Activated CD4-positive, alpha-beta T cell treated with anti-CD3 and anti-CD28 coated beads for 48 hours (primary cell): ENCODE results near the gene HS3ST3A1.

Experiments
- DNase-seq: peaks from one replicate; pipeline ENCODE4 v3.0.0-alpha.2; 2020

Gene HS3ST3A1

DNA sequence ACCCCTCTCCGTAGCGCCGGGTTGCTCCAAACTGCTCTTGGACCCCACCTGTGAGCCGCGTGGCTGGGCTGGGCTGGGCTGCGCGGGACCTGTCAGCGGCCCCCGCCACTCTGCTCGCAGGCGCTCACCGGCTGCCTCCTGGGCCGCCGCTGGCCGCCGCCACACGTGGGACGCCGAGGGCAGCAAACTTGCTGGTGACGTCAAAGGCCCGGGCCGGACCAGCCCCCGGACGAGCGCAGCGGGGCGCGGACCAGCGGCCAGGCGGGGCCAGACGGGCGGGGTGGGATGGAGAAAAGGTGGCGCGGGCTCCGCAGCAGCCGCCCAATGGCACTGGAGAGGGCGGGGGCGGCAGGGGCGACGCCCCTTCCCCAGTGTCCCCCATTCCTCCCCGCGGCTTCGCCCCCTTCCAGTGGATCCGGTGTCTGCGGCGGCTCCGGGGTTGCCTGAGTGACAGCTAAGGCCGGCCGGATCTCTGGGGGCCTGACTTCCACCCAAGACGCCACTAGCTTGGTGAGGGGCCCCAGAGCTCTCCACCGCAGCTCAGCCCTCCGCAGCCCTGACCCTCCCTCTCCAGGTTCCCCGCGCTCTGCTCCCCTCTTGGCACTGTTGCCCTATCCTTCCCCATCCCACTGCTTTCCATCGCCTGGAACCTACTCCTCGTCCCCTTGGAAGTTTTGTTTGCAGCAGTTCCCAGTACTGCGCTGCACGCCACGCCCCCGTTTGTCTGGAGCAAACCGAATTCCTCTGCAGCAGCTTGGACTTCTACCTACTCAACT, at the start of gene HS3ST3A1:
HS3ST3A1 (minus strand) TSS at position 154 of the 776 bp plus-strand sequence. CDS start 800 bp downstream, outside the sequence.
- peak; percentile 13 for DNase-seq

DNA sequence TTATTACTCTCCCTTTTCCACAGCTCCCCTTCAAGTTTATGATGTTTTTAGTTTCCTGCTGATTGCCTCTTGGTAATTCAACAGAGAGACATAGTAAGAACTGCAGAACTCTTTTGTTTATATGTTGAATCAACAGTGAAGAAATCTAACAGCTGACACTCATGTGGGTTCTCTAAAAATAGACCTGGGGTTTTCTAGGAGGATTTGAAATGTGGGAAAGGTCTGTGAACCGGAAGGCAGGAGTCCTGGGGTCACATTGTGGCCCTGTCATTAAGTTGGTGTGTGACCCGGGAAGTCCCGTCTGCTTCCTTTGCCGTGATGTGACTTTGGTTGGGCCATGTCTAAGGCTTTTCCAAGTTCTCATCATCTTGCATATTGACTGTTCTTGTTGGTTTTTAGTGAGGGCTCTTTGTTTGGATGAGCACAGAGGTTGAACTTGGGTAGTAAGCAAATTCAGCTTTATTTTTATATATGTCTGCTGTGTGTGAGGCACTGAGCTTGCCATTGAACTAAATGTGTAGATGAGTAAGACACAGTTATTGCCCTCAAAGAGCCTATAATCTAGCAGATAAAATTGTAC, 48.5 kb upstream of the HS3ST3A1 start:
- no peak for DNase-seq

DNA sequence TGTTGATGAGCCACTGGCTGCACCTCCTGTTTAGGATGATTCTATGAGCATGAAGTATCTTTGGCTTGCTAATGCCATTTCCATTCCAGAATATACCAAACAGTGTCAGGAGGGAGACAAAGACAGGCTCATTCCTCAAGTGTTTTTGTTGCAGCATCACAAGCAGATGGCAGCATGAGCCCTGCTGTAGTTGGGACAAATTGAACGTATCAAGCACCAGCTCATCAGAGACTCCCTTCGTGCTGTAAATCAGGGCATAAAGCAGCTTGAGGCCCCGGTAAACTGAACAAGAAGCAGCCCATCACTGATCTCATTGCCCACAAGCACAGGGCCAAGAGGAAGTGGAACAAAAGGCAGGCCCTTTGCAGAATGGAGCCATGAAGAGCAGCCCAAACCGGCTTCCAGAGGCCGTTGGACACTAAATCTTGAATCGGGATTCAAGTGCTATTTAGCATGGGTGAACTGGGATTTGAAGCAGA, 45.9 kb upstream of the HS3ST3A1 start:
- DNase-seq = no peak

DNA sequence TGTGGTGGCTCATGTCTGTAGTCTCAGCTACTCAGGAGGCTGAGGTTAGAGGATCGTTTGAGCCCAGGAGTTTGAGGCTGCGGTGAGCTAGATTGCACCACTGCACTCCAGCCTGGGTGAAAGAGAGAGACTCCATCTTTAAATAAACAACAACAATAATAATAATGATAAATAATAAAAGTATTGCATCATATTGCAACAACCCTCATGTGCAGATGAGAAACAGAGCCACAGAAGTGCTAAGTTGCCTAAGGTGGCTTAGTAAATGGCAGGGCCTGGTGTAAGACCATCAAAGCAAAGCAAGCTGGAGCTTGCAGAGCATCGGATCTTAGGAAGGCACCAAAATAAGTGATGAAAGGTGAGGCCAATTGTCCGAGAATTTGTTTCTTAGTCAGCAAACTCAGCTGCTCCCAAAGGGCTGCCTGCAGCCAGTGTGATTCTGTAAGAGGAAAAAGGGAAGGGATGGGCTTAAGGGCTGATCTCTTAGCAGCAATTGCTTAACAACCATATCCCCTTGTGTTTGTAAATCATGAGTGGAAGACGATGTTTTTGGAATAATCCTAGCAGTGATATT, 45.3 kb upstream of the HS3ST3A1 start:
- no peak for DNase-seq

DNA sequence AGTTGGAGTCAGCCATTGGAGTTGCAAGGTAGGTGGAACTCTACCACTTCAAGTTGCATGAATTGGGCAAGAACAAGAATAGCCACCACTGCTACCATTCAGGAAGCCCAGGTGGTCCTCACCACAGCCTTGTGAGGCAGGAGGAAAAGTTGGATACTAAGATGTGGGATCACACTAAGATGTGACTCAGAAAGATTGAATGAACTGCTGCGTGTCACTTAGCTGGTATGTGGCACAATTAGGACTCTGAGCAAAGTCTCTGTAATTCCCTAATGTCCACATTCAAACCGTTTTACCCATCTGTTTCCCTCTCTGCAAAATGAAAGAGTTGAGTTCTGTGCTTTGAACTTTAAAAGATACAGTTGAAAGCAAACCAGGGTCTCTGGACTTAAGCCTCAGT, 44.7 kb upstream of the HS3ST3A1 start:
- no peak for DNase-seq

DNA sequence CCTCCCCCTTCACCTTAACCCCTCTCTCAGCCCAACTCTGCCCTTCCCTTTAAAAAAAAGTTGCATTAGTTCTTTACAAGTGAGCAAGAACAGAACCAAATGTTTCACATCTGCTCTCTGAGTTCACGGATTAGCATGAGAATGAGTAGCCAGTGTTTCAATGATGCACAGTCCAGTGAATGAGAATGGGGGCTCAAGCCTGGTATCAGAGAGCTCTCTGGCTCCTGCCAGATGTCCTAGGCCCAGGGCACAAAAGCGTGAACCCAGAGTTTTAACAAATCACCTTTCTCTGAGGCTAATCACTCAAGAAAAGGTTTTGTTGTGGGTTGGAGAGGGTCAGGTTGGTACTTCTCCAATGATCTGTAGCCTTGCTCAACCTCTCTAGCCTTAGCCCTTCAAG, 41.5 kb upstream of the HS3ST3A1 start:
- DNase-seq = no peak

DNA sequence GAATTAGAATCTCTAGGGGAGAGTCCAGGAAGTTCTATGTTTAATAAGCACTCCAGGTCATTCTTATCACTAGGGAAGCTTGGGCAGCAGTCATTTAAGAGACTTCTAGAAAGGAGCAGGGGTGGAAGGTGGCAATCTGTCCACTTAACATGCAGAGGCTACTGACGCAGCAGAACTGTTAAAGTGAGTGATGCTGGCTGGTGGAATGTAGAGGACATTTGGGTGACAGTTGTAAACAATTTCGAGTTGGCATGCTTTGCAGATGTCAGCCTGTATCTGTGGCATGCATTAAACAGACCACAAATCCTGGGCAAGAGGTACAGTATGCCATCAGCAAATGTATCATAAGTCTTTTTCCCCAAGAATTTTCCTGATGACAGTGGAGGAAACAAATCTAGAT, 40.5 kb upstream of the HS3ST3A1 start:
- DNase-seq = no peak

DNA sequence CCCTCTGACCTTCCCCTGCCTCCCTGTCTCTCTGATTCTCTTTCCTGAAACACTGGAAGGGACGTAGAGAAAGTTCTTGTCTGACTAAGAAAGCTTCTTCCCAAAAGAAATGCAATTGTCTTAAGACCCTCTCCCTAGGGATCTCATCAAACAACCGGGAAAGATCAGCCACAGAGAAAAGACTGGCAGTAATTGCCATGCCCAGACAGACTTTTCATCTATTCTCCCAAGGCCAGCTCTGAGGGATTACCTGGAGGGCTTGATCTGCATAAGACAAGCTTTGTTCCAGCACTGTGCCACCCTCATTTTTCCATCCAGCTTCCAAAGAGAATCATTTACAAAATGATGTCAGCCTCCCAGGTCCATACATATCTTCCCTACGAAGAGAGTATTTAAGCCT, 38.8 kb upstream of the HS3ST3A1 start:
- no peak for DNase-seq

DNA sequence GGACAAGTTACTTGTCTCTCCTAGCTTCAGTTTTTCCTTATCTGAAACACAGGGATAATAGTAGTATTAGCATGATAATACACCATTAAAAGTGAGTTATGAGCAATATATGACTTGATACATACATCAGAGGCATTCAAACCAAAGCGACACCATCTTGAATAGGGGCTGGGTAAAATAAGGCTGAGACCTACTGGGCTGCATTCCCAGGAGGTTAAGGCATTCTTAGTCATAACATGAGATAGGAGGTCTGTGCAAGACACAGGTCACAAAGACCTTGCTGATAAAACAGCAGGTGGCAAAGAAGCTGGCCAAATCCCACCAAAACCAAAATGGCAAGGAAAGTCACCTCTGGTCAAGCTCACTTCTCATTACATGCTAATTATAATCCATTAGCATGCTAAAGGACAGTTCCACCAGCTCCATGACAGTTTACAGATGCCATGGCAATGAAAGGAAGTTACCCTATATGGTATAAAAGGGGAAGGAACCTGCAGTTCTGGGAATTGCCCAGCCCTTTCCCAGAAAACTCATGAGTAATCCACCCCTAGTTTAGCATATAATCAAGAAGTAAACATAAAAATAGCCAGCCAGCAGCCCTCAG, 37.2 kb upstream of the HS3ST3A1 start:
- peak; percentile 23 for DNase-seq

DNA sequence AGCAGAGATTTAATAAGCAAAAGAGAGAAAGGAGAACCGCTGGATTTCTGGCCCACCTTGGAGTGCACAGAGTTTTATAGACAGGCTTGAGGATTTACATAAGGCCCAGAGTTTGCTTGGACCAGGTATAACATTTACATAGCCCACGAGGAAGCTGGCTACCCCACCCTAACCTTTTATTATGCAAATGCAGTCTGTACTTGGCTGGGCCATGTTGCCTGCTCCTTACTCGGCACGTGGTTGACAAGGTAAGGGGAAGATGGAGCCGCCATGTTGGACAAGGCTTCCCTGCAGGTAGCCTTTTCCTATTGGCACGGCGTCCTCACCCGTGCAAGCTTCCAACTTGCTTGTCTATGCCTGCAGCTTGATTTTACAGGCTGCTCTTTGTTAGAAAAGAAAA, 35.2 kb upstream of the HS3ST3A1 start:
- no peak for DNase-seq

DNA sequence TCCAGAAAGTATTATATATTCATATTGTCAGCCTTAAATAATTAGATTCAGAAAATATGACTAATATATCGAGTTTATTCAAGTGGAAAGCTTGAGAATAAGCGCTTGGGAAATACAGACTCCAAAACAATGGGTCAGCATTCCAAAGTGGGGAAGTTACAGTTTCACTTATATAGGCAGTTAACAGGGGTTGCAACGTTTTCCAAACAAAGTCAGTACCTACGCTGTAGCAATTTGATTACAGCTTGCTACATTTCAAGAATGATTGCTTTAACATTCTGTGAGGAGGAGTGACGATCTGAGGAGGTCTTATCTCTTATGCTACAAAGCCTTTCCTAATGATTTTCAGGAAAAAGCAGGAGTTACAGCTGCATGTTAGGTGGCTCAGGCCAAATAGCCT, 34.2 kb upstream of the HS3ST3A1 start:
- no peak for DNase-seq

DNA sequence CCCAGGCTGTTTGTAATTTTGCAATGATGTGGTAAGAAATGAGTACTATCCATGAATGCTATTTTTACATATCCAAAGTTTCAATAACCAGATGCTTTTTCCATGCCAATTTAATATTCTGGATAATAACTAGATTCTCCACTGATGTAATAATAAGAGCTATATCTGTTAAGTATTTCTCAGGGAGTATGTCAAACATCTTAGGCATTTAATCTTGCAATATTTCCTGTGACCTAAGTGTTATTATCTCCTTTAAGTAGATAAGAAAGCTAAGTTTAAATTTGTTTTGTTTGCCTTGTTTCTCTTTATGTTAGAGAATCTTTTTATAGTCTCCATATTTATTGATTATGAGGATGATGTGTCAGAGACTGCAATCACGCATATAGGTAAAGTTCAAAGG, 32.3 kb upstream of the HS3ST3A1 start:
- no peak for DNase-seq

DNA sequence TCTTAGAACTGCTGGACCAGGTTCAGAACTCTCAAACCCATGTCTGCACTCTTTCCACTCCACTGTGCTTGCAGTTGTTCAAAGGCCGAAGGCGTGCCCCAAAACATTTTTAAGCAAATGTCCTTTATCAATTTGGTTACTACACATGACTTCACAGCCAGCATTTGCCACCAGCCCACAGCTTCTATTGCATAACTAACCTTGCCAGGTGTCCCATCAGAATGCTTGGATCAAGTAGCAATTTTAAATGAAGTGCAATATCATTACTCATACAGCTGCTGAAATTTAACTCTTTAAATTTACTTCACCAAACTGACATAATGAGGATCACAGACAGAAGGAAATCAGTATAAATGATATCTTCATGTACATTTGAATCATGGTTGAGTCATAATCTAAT, 29.8 kb upstream of the HS3ST3A1 start:
- DNase-seq = no peak

DNA sequence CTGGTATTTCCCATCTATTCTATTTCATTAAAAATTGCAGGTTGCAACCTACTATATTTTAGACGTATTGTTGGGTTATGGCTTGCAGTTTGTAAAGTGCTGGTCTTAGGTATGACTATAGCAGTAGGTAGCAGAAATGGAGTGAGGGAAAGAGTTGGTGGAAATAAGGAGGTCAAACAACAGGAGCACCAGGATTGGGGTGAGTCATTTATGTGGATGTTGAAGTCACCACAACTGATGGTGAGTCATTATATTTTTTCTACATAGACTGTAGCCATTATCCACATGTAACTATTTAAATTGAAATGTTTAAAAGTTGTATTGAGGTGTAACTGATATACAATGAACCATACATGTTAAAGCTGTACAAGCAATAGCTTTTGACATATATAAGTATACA, 25.0 kb upstream of the HS3ST3A1 start:
- DNase-seq = no peak

DNA sequence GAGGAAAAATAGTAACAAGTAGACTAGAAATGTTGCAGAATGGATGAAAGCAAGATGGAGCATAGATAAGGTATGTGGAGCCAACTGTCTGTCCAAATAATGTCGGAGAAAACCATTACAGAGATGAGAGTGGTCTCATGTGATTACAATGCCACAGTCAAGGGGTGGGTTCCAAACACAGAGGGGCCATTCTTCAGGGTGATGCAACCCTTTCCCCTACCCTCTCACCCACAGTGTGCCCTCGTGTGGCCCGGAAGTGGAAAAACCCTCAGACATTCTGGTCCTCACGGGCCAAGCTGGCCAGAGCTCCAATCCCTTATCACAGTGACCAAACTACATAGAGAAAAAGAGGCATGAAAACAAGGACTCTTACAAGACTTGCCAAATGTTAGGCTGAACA, 17.7 kb upstream of the HS3ST3A1 start:
- no peak for DNase-seq

DNA sequence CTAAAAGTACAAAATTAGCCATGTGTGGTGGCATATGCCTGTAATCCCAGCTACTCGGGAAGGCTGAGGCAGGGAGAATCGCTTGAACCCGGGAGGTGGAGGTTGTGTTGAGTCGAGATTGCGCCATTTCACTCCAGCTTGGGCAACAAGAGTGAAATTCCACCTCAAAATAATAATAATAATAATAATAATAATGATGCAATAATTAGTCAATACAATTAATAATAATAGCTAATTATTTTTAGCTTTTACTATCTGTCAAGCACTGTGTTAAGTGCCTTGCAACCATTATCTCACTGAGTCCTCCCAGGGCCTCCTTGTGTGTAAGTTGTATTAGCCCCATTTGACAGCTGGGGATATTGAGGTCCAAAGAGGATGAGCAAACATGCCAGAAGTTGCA, 14.3 kb upstream of the HS3ST3A1 start:
- no peak for DNase-seq

DNA sequence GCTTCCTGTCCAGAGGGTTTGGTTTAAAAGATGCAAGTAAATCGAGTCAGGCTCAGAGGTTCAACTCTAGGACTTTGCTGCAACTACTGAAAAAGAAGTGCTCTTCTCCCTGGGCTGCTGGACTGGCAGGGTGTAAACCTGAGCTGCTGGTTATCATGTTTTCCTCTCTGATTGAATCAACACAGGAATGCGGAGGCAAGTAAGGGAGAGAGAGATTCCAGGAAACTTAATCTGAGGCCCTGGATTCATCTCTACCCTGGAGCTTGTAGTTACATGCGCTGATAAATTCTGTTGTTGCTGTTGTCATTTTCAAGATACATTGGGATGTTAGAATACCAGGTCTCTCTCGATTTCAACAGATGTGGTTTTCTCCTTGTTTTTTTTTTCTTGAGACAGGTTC, 8.2 kb upstream of the HS3ST3A1 start:
- DNase-seq = no peak

DNA sequence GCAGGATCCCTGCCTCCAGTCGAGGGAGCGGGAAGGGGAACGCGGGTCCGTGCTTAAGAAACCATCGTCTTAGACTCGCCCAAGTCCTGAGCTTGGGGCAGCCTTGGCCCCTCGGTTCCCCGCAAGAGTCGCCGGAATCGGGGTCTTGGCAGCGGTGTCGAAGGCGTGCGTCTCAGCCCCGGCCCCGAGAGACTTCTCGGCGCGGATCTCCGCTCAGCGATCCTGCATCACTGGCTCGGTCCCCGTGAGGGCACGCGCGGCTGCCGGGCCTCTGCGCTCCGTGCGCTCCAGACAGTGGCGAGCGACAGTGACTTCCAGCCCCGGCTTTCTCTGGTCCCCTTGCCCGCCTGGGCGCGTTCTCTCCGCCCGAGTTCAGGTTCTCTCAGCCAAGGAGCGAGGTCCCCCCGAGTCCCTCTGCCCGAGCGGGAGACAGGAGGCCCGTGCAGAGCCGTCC, 380 bp downstream of the HS3ST3A1 start:
- DNase-seq = peak; percentile 26

DNA sequence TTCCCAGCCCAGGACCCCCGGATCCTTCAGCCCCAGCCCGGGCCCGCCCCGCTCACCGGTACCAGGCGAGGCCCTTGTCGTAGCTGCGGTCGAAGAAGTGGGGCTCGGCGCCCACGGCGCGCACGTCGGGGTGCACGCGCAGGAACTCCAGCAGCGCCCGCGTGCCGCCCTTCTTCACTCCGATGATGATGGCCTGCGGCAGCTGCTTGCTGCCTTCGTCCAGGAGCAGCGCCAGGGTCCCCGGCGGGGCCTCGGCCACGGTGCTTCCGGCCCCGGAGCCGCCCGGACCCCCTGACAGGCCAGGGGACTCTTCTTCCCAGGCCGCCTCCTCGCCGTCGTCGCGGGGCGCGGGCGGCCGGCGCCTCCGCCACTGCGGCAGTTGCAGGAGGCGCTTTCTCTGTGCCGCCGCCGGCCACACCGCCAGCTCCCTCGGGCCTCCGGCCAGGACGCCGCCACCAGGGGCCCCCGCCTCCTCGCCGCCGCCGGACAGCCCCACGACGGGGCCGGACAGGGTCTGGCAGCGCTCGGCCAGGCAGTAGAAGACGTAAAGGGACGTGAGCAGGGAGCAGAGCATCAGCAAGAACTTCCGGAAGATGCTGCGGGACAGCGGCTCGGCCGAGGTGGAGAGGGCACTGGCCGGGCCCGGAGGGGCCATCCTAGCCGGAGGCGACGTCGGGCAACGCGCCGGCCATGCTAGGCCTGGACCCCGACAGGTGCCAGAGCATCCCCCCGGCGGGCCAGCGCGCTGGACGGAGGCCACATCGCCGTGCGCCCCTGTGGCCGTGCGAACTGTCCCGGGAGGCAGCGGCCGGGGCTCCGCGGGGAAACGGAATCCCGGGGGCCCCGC, 1.0 kb downstream of the HS3ST3A1 start:
- no peak for DNase-seq

DNA sequence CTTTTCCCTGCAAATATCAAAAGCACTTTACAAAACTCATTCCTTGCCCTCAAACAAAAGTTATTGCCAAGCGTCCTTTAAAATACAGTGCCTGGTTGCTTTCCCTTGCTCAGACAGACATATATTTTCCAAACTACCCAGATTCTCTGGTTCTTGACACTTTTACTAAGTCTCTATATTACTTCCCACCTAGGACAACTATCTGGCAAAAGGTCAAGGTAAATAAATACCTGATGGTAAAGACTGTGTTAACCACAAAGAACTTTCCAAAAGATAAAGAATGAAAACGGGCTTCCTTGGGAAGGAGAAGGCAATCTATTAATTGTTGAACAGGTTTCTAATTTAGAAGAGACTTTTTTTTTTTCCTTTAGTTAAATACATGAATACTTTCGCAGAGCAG, 1.9 kb downstream of the HS3ST3A1 start:
- no peak for DNase-seq

DNA sequence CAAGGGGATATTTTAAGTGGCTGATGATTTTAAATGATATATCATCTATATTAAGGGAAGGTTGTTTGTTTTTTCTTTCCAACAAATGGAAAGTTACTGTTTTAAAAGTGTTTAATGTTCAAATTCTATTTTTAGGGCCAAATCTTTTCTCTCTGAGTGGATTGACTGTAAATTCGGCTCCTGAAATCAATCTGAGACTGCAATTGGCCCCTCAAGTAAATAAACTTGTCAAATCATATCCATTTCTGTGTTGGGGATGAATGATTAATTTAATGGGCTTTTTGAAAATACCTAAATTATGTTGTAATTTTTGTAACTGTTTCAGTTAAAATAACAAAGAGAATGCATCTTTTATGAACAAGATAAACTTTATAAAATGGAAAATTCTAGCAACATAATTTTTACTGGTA, 2.6 kb downstream of the HS3ST3A1 start:
- DNase-seq = no peak

DNA sequence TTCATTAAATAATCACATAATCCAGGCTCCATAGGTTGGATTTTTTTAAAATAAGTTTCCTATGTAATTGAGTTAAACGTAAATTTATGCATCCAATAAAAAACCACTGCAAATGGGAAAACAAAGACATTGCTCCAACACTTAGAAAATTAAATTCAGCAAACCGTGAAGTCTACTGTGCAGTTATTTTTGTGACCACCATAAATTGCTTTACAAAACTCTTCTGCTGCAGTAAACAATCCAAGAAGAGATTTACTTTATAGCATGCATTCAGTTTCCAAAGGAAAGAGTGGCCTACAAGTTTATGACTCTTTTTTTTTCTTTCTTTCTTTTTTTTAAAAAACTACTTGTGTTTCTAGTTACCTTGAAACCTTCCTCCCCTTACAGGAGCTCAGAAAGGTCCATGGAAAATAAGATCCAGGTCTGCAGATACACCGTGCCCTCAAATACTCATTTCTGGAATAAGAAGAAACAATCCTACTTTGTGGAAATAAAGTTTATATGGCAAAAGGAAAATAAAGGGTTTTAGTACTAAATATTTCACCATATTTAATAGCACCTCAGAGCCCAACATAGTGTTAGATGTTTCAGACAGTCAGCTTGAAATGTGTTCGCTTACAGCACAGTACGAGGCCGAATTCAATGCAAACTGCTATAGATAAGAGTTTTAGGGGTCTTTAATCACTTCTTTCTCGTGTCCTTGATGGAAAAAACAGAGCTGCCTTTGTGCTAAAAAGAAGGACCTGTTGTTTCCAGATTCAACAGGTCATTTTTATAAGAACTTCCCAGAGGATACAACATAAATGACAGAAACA, 3.2 kb downstream of the HS3ST3A1 start:
- DNase-seq = no peak
